Measurements from ENCODE around the gene ZNF22. TPM values are rescaled to one million over a fixed set of nuclear protein-coding genes. Genes with fewer than 3 reads are reported as not detected.

ZNF22 gene
- total RNA-seq, 2 donors from 2014 or later = 12.9 to 30.4 TPM

- intact Hi-C loops (cut with DNase I) = loop anchor here (5.0 kb wide), 1 partner anchor 41 kb away; no protein-coding TSS in a partner anchor
- H3K27ac ChIP-seq = peak overlapping the region in 3 of 4 donors; percentile 88 to 95 (median 94)
- ATAC-seq (no peak), DNase-seq (no peak)
- no peaks in the 10 kb centered on the region for H3K9me3 ChIP-seq
- H3K36me3 ChIP-seq (replicated peaks in 1 of 2; ENCODE audit: insufficient read depth in 1 of 2, low read depth in 2 of 2) = peaks cover 0 to 4% of the 10 kb centered on the region in 2 donors
- WGBS, 2 donors = 70 to 92% methylated on average over 2 to 6 of the region's 6 CpGs
- peak in 1 of 3 donors; percentile 29 for TF ChIP-seq POLR2A (IDR thresholded peaks at IDR 0.05)
- TF ChIP-seq CTCF (IDR thresholded peaks at IDR 0.05) = no peak
- peaks cover 72% of the 10 kb centered on the region for H3K4me1 ChIP-seq
- H3K4me3 ChIP-seq = no peak overlapping the region
- H3K27me3 ChIP-seq = no peaks in the 10 kb centered on the region
Observed at GRCh38 chr10:44972874-44973306, 27.8 kb upstream of the ZNF22 start.

- Histone ChIP-seq H3K36me3 (replicated peaks in 1 of 2; ENCODE audit: insufficient read depth in 1 of 2, low read depth in 2 of 2) (peaks cover 0 to 4% of the 10 kb centered on the region in 2 donors), H3K4me3 (no peak overlapping the region), H3K9me3 (no peaks in the 10 kb centered on the region), H3K4me1 (peaks cover 66% of the 10 kb centered on the region), H3K27me3 (no peaks in the 10 kb centered on the region), H3K27ac (peak overlapping the region; percentile 88 to 95 (median 94))
- 65 to 71% methylated on average over 16 to 18 of the region's 18 CpGs for WGBS, 2 donors
- DNase-seq (peak in 2 of 4 donors; percentile 51 to 52), ATAC-seq (no peak)
- intact Hi-C loops (cut with DNase I) = loop anchor here (5.0 kb wide), 1 partner anchor 41 kb away; no protein-coding TSS in a partner anchor
- TF ChIP-seq CTCF (IDR thresholded peaks at IDR 0.05) (no peak), POLR2A (IDR thresholded peaks at IDR 0.05) (peak in 2 of 3 donors; percentile 10 to 23)
Observed at GRCh38 chr10:44973323-44974081, 27.2 kb upstream of the ZNF22 start.

GRCh38 chr10:44974082-44974627 lies 26.6 kb upstream of the ZNF22 start:
- ATAC-seq (no peak), DNase-seq (no peak)
- intact Hi-C loops (cut with DNase I) = loop anchor here (5.0 kb wide), 1 partner anchor 42 kb away; no protein-coding TSS in a partner anchor
- no peaks in the 10 kb centered on the region for H3K27me3 ChIP-seq
- WGBS, 2 donors = 47 to 67% methylated on average over 1 to 7 of the region's 7 CpGs
- H3K27ac ChIP-seq = peak overlapping the region; percentile 88 to 95 (median 94)
- no peak for TF ChIP-seq POLR2A (IDR thresholded peaks at IDR 0.05)
- no peak for TF ChIP-seq CTCF (IDR thresholded peaks at IDR 0.05)
- no peak overlapping the region for H3K4me3 ChIP-seq
- peaks cover 0 to 4% of the 10 kb centered on the region in 2 donors for H3K36me3 ChIP-seq (replicated peaks in 1 of 2; ENCODE audit: insufficient read depth in 1 of 2, low read depth in 2 of 2)
- H3K4me1 ChIP-seq = peaks cover 64% of the 10 kb centered on the region
- H3K9me3 ChIP-seq = no peaks in the 10 kb centered on the region

GRCh38 chr10:44974628-44975430 lies 25.9 kb upstream of the ZNF22 start:
- Histone ChIP-seq H3K4me1 (peaks cover 64% of the 10 kb centered on the region), H3K9me3 (no peaks in the 10 kb centered on the region), H3K27ac (peak overlapping the region; percentile 88 to 95 (median 94)), H3K27me3 (no peaks in the 10 kb centered on the region), H3K36me3 (replicated peaks in 1 of 2; ENCODE audit: insufficient read depth in 1 of 2, low read depth in 2 of 2) (peaks cover 0 to 4% of the 10 kb centered on the region in 2 donors), H3K4me3 (no peak overlapping the region)
- peak; percentile 77 to 86 (median 84) for DNase-seq
- WGBS, 2 donors = 3 to 5% methylated on average over 11 to 46 of the region's 46 CpGs
- TF ChIP-seq CTCF (IDR thresholded peaks at IDR 0.05) = peak; percentile 86 to 98 (median 97)
- peak; percentile 16 to 59 (median 42) for TF ChIP-seq POLR2A (IDR thresholded peaks at IDR 0.05)
- intact Hi-C loops (cut with DNase I) = loop anchor here (5.0 kb wide), 1 partner anchor 43 kb away; no protein-coding TSS in a partner anchor
- peak; percentile 54 for ATAC-seq

All from body of pancreas (tissue), 4 donors.